Mucosa of descending colon (tissue), 3 donors: ENCODE data around the gene MAGEE1. TPM values are rescaled to one million over a fixed set of nuclear protein-coding genes. Genes with fewer than 3 reads are reported as not detected.

Experiments
- ATAC-seq: fragments of 200-7000 bp; cut with Tn5 transposase; one replicate; pipeline ENCODE4 v1.9.1; 2020; ENCODE audit warnings: mild to moderate bottlenecking, moderate library complexity
- DNase-seq, 3 donors: peaks; one replicate each; pipeline ENCODE4 v3.0.0-alpha.2; 2020
- H3K36me3 ChIP-seq: fragments of 200-600 bp; one replicate; pipeline ENCODE4 v1.8.0; 2021; ENCODE audit warnings: low read depth, mild to moderate bottlenecking
- H3K4me1 ChIP-seq: fragments of 200-600 bp; one replicate; pipeline ENCODE4 v1.8.0; 2021; ENCODE audit warnings: low read depth, mild to moderate bottlenecking
- H3K4me3 ChIP-seq: fragments of 200-600 bp; one replicate; pipeline ENCODE4 v1.8.0; 2021; ENCODE audit warnings: mild to moderate bottlenecking
- H3K9me3 ChIP-seq: fragments of 200-600 bp; one replicate; pipeline ENCODE4 v1.8.0; 2021; ENCODE audit warnings: mild to moderate bottlenecking
- intact Hi-C, 2 donors: fragments of 100-400 bp; cut with DNase I in 1 of 2; cut with micrococcal nuclease in 1 of 2; formaldehyde crosslinking; loops; one replicate each; pipeline versions ENCODE4 v1.11.0 to v1.11.1; 2022; cut with DNase I, micrococcal nuclease
- total RNA-seq, 3 donors: library from RNA; stranded (reverse); fragmentation: NEBNext Ultra II Directional in 2 of 3; extraction: Animal tissue kit (Norgen Biotek cat#: 25700) in 2 of 3; gene quantifications; one replicate each; pipeline versions ENCODE4 v1.2.1 to v1.2.4, GENCODE V29; 2021 to 2023
- TF ChIP-seq, protein P1 (sequence below): fragments of 200-600 bp; IDR thresholded peaks from one replicate; pipeline ENCODE4 v1.8.0; 2022; ENCODE audit warnings: antibody characterized with exemption, mild to moderate bottlenecking
- donor health status: DM: no; HTN: no; CAD: no; lungs with moderate emphysema.
- donor health status: DM: no; HTN: no; CAD: no.
- donor health status: DM: no; HTN: yes; CAD: no.

Gene MAGEE1
- total RNA-seq, 3 donors from 2014 or later: 0.32 to 3.9 (median 0.77) TPM

DNA sequence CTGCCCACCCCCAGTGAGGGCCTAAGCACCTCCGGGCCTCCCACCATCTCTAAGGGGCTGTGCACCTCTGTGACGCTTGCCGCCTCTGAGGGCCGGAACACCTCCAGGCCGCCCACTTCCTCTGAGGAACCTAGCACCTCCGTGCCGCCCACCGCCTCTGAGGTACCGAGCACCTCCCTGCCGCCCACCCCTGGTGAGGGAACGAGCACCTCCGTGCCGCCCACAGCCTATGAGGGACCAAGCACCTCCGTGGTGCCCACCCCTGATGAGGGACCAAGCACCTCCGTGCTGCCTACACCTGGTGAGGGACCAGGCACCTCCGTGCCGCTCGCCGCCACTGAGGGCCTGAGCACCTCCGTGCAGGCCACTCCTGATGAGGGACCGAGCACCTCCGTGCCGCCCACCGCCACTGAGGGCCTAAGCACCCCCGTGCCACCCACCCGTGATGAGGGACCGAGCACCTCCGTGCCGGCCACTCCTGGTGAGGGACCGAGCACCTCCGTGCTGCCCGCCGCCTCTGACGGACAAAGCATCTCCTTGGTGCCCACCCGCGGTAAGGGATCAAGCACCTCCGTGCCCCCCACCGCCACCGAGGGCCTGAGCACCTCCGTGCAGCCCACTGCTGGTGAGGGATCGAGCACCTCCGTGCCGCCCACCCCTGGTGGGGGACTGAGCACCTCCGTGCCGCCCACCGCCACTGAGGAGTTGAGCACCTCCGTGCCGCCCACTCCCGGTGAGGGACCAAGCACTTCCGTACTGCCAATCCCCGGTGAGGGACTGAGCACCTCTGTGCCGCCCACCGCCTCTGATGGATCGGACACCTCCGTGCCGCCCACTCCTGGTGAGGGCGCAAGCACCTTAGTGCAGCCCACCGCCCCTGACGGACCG lies 977 bp downstream of the MAGEE1 start:
- Histone ChIP-seq H3K4me1 (no peaks in the 10 kb centered on the region), H3K9me3 (no peaks in the 10 kb centered on the region), H3K36me3 (no peaks in the 10 kb centered on the region), H3K4me3 (peak overlapping the region; percentile 22)
- DNase-seq: peak; percentile 11 to 61 (median 33)
- intact Hi-C loops: no loop called here
- TF ChIP-seq, protein P1, sequence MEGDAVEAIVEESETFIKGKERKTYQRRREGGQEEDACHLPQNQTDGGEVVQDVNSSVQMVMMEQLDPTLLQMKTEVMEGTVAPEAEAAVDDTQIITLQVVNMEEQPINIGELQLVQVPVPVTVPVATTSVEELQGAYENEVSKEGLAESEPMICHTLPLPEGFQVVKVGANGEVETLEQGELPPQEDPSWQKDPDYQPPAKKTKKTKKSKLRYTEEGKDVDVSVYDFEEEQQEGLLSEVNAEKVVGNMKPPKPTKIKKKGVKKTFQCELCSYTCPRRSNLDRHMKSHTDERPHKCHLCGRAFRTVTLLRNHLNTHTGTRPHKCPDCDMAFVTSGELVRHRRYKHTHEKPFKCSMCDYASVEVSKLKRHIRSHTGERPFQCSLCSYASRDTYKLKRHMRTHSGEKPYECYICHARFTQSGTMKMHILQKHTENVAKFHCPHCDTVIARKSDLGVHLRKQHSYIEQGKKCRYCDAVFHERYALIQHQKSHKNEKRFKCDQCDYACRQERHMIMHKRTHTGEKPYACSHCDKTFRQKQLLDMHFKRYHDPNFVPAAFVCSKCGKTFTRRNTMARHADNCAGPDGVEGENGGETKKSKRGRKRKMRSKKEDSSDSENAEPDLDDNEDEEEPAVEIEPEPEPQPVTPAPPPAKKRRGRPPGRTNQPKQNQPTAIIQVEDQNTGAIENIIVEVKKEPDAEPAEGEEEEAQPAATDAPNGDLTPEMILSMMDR: no peak
- peak; percentile 72 for ATAC-seq

DNA sequence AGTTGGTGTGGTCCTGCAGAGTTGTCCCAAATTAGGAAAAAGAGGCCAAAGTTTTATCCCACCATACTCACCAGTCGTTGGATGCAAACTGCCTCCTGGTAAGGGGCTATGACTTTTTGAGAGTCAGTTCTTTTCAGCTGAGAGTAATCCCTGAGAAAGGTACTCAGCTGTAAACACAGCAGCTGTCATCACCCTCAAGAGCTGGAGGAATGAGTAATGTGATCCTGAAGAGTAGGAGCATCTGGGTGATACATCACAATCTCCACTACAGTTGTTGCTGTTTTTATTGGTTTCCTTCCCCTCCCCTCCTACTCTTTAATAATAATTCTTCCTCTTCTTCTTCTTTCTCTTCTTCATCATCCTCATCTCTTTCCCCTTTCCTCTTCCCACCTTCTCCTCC lies 5.7 kb downstream of the MAGEE1 start:
- H3K9me3 ChIP-seq: no peaks in the 10 kb centered on the region
- H3K4me1 ChIP-seq: no peaks in the 10 kb centered on the region
- H3K4me3 ChIP-seq: no peak overlapping the region
- TF ChIP-seq, protein P1: no peak
- no peak for ATAC-seq
- no peaks in the 10 kb centered on the region for H3K36me3 ChIP-seq
- intact Hi-C loops: no loop called here
- DNase-seq: no peak

DNA sequence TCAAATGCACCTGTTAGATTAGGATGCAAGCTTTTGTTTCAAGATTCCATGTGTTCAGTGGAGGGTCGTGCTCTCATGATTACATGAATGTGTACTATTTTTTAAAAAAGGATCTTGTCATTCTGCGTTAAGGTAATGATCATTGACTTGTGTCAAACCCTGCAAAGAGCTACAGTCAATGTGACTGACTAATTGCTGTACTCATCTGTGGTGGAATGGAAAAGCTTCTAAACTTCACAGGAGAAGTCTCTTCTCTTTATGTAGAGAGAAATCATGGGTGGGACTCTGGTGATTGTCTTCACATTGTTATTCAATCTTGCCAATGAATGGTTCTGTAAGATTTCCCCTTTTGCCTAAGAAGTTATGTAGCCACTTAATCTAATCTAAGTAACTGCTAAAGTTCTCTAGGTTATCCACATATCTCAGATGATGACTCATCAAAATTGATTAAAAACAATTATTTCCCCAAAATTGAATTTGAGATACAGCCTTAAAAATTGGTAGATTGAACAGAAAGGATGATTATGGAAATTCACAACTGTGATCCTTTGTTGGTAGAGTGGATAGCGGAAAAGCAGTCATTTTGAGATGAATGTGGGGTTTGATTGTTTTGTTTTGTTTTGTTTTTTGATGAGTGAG lies 6.7 kb downstream of the MAGEE1 start:
- H3K4me3 ChIP-seq: no peak overlapping the region
- TF ChIP-seq, protein P1: no peak
- H3K9me3 ChIP-seq: no peaks in the 10 kb centered on the region
- intact Hi-C loops: no loop called here
- H3K4me1 ChIP-seq: no peaks in the 10 kb centered on the region
- ATAC-seq (no peak), DNase-seq (no peak)
- H3K36me3 ChIP-seq: no peaks in the 10 kb centered on the region

DNA sequence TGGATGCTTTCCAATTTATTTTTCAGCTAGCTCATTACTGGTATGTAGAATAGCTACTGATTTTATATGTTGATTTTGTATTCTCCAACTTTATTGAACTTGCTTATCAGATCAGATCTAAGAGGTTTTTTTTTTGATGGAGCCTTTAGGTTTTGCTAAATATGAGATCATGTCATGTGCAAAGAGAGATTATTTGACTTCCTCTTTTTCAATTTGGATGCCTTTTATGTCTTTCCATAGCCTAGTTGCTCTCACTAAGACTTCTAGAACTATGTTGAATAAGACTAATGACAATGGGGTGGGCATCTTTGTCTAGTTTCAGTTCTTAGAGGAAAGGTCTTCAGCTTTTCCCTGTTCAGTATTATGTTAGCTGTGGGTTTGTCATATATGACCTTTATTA lies 11.7 kb downstream of the MAGEE1 start:
- Histone ChIP-seq H3K4me1 (no peaks in the 10 kb centered on the region), H3K36me3 (no peaks in the 10 kb centered on the region), H3K9me3 (no peaks in the 10 kb centered on the region), H3K4me3 (no peak overlapping the region)
- DNase-seq (no peak), ATAC-seq (no peak)
- intact Hi-C loops: no loop called here
- TF ChIP-seq, protein P1: no peak

DNA sequence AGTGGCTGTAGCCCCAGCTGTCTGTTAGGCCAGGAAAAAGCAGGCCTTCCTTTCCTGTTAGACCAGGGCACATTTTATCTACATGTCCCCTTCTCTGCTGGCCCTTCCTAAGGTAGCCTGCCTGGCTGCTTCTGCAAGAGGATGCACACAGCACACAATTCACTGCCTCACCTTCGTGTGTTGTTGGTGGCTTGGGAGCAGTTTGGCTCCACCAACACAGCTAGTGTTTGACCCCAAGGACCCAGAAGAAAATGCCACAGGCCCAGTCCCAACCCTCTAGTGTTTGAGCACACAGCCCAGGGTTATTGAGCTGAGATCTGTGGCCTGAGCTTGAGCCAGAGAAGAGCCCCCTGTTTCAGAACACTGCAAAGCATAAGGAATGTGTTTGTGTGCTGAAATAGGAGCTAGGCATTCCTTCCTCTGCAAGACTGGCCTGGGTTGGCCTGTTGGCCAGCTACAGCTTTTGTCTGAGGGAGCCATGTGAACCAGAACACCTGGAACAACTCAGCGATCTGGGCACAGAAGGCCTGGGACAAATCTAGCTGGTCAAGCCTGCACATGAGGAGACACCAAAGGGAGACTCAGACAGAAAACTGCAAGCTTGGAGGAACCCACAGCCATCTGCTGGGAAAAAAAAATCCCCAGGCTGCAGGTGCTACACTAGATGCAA lies 26.4 kb downstream of the MAGEE1 start:
- H3K36me3 ChIP-seq: no peaks in the 10 kb centered on the region
- H3K4me3 ChIP-seq: no peak overlapping the region
- ATAC-seq: no peak
- intact Hi-C loops: no loop called here
- no peaks in the 10 kb centered on the region for H3K9me3 ChIP-seq
- DNase-seq: no peak
- TF ChIP-seq, protein P1: no peak
- no peaks in the 10 kb centered on the region for H3K4me1 ChIP-seq
